ENCODE results near the gene STIL.
A peak's percentile ranks its signal among the peaks of the same experiment; 100 is the strongest.

The STIL gene

DNA sequence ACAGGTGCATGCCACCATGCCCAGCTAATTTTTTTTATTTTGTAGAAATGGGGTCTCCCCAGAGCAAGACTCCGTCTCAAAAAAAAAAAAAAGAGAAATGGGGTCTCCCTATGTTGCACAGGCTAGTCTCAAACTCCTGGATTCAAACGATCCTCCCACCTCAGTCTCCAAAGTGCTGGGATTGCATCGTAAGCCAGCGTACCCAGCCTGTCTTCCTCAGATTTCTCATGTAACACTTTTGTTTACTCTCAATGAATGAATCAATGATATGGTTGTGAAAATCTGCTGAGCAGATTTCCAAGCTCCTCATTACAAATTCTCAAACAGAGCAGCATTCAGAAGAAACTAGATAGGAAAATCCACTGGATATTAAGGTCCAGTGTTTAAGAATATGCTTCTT is 26.3 kb upstream of the STIL start:
- peaks cover 24% of the 10 kb centered on the region for H3K4me1 ChIP-seq (ENCODE audit: insufficient read depth, low read length)
- no peak overlapping the region for H3K27ac ChIP-seq (ENCODE audit: low read length)
- no peaks in the 10 kb centered on the region for H3K27me3 ChIP-seq (ENCODE audit: insufficient read depth, low read length, poor library complexity)
- peaks cover 12% of the 10 kb centered on the region; the same call in 1 of the 2 replicates for H4K20me1 ChIP-seq (ENCODE audit: insufficient read depth, low read length)
- no peaks in the 10 kb centered on the region for H3K9me3 ChIP-seq (ENCODE audit: insufficient read depth, low read length, severe bottlenecking)
- DNase-seq (no peak), ATAC-seq (ENCODE audit: insufficient read depth, low read depth) (no peak)
- H3K79me2 ChIP-seq (ENCODE audit: insufficient read depth, low read length) = peaks cover 93% of the 10 kb centered on the region
- H3K4me3 ChIP-seq (ENCODE audit: low read depth in 1 of 2, low read length in 2 of 2) = no peak overlapping the region
- no peak overlapping the region for H3K4me2 ChIP-seq (ENCODE audit: insufficient read depth, low read length)
- peaks cover 7% of the 10 kb centered on the region for H3K36me3 ChIP-seq (ENCODE audit: insufficient read depth, low read length)
- H3K9ac ChIP-seq (ENCODE audit: low read depth, low read length) = no peak overlapping the region
- TF ChIP-seq CTCF (IDR thresholded peaks at IDR 0.05; ENCODE audit: borderline replicate concordance, extremely low read depth, low read length, poor library complexity, severe bottlenecking) = no peak
- TF ChIP-seq EZH2 (IDR thresholded peaks at IDR 0.05; ENCODE audit: borderline replicate concordance, low read depth, low read length, severe bottlenecking) = no peak
- no peak overlapping the region for H2AFZ ChIP-seq (ENCODE audit: low read depth, low read length)

DNA sequence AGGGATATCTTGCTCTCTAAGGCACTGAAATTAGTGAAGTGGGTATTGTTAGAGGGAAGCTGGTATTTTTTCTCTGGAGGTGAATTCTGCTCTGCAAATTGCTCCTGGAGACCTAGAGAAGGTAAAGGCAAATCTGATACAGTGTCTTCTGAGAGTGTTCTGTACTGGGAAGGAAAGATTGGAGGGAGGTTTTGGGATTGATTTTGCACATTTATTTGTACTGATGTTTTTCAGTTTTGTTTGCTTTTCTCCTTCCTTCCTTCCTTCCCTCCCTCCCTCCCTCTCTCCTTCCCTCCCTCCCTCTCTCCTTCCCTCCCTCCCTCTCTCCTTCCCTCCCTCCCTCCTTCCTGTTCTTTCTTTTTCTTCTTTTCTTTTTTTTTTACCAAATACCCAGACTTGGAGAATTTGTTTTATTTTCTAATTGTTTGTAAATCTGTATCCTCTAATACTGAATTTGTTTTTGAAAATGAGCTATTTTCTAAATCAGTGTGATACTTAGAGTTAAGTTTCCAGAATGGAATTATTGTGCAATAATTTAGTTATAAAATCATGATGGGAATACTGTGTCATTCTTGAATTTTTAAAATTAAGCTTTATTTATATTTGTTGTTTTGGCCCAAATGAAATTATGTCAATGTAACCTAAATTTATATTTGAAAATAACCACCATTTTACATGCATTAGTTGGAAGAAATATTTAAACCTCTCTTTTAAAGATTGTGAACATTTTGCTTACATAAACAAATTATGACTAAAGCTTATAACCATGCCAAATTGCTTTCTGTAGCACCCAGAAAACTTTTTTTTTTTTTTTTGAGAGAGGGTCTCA is 24.5 kb upstream of the STIL start:
- Histone ChIP-seq H3K4me2 (ENCODE audit: insufficient read depth, low read length) (no peak overlapping the region), H3K79me2 (ENCODE audit: insufficient read depth, low read length) (peaks cover 92% of the 10 kb centered on the region), H4K20me1 (ENCODE audit: insufficient read depth, low read length) (peaks cover 12% of the 10 kb centered on the region; the same call in 1 of the 2 replicates), H2AFZ (ENCODE audit: low read depth, low read length) (no peak overlapping the region), H3K4me3 (ENCODE audit: low read depth in 1 of 2, low read length in 2 of 2) (no peak overlapping the region), H3K27ac (ENCODE audit: low read length) (peak overlapping the region; percentile 3; the same call in 1 of the 2 replicates), H3K27me3 (ENCODE audit: insufficient read depth, low read length, poor library complexity) (no peaks in the 10 kb centered on the region), H3K9me3 (ENCODE audit: insufficient read depth, low read length, severe bottlenecking) (no peaks in the 10 kb centered on the region), H3K36me3 (ENCODE audit: insufficient read depth, low read length) (peaks cover 7% of the 10 kb centered on the region), H3K9ac (ENCODE audit: low read depth, low read length) (no peak overlapping the region), H3K4me1 (ENCODE audit: insufficient read depth, low read length) (peaks cover 29% of the 10 kb centered on the region)
- DNase-seq (no peak), ATAC-seq (ENCODE audit: insufficient read depth, low read depth) (no peak)
- TF ChIP-seq EZH2 (IDR thresholded peaks at IDR 0.05; ENCODE audit: borderline replicate concordance, low read depth, low read length, severe bottlenecking) (no peak), CTCF (IDR thresholded peaks at IDR 0.05; ENCODE audit: borderline replicate concordance, extremely low read depth, low read length, poor library complexity, severe bottlenecking) (no peak)

- TF ChIP-seq CTCF (IDR thresholded peaks at IDR 0.05; ENCODE audit: borderline replicate concordance, extremely low read depth, low read length, poor library complexity, severe bottlenecking) = no peak
- TF ChIP-seq EZH2 (IDR thresholded peaks at IDR 0.05; ENCODE audit: borderline replicate concordance, low read depth, low read length, severe bottlenecking) = no peak
Observed at GRCh38 chr1:47337350-47337749, 23.4 kb upstream of the STIL start.

More at GRCh38 chr1:47337350-47337749, 23.4 kb upstream of the STIL start:
- no peaks in the 10 kb centered on the region for H3K9me3 ChIP-seq (ENCODE audit: insufficient read depth, low read length, severe bottlenecking)
- ATAC-seq (ENCODE audit: insufficient read depth, low read depth) (no peak), DNase-seq (no peak)
- H3K27ac ChIP-seq (ENCODE audit: low read length) = no peak overlapping the region
- no peak overlapping the region for H2AFZ ChIP-seq (ENCODE audit: low read depth, low read length)
- H4K20me1 ChIP-seq (ENCODE audit: insufficient read depth, low read length) = peaks cover 12% of the 10 kb centered on the region; the same call in 1 of the 2 replicates
- no peak overlapping the region for H3K4me3 ChIP-seq (ENCODE audit: low read depth in 1 of 2, low read length in 2 of 2)
- peaks cover 89% of the 10 kb centered on the region for H3K79me2 ChIP-seq (ENCODE audit: insufficient read depth, low read length)
- H3K4me2 ChIP-seq (ENCODE audit: insufficient read depth, low read length) = peak overlapping the region; percentile 22; the same call in 1 of the 2 replicates
- peaks cover 40% of the 10 kb centered on the region for H3K4me1 ChIP-seq (ENCODE audit: insufficient read depth, low read length)
- no peak overlapping the region for H3K9ac ChIP-seq (ENCODE audit: low read depth, low read length)
- H3K27me3 ChIP-seq (ENCODE audit: insufficient read depth, low read length, poor library complexity) = no peaks in the 10 kb centered on the region
- peaks cover 7% of the 10 kb centered on the region for H3K36me3 ChIP-seq (ENCODE audit: insufficient read depth, low read length)

Measured in DND-41 (cell line).